SKM-1 treated with dmso at 0.1 percent for 144 hours (cell line): ENCODE measurements around the gene ZNF425.
"Not testable (repeated sequence)": the region's sequence is repeated elsewhere in the genome, so short reads cannot be mapped to it uniquely, and the experiment has no call there.

ENCODE experiments used
- DNase-seq: peaks from one replicate; lab custom pipeline; 2025; ENCODE audit not compliant: unreplicated experiment; lab: John Stamatoyannopoulos, UW

ZNF425 gene, protein sequence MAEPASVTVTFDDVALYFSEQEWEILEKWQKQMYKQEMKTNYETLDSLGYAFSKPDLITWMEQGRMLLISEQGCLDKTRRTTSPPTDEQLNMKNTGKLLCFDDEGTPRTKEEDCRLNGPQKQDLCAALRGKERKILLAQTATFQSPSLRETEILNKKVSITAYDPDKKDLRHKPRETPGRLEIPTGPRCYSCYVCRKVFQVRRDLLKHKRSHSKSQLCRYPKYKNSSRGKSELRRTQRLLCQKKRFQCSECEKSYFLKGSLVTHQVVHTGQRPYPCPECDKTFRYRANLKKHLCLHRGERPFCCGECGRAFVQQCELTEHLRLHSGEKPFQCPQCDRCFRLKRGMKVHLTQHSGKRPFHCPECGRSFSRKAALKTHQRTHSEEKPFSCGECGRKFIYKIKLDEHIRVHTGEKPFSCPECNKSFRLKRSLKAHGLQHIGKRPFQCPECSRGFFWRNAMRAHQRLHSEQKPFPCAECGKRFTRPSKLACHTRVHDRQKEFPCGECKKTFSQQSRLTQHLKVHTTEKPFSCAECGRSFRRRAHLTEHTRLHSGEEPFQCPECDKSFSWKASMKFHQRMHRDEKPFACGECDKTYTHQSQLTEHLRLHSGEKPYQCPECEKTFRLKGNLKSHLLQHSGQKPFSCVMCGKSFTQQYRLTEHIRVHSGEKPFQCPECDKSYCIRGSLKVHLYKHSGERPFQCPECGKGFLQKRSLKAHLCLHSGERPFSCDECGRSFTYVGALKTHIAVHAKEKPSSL

DNA sequence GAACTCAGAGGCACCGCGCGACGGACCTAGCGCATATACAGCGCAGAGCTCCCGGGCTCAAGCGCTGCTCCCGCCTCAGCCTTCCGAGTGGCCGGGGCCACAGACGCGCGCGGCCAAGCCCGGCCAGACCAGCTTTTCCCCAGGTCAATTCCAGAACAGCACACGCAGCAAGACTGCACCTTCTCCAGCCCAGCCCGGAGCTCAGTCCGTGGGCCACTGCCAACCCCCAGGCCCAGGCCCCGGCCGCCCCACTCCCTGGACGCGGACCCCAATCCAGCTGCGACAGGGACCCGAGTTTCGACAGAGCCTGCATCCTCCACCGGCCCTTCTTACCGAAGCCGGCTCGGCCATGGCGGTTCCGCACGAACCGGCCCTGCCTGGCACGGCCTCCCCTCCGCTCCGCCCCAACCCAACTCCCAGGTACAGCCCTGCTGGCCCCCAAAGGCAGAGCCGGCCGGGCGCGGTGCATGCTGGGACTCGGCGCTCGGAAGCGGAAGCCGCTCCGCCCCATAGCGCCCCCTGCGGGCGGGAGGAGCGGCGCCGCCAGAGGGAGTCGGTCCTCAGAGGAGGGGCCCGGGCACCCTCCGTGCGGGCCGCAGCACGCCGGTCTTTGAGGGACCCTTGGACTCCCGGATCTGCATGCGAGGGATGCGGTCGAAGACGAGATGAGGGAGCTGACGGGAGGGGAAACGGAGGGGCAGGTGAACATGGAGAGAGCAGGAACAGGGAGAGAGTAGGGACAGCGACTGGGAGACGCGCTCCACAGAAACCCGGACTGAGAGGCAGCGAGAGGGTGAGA is at the start of gene ZNF425:
TSS of gene ZNF425 (minus strand) at position 462 of the 799 bp plus-strand sequence. CDS start at position 351, 111 bp downstream.
- peak; percentile 47 for DNase-seq

DNA sequence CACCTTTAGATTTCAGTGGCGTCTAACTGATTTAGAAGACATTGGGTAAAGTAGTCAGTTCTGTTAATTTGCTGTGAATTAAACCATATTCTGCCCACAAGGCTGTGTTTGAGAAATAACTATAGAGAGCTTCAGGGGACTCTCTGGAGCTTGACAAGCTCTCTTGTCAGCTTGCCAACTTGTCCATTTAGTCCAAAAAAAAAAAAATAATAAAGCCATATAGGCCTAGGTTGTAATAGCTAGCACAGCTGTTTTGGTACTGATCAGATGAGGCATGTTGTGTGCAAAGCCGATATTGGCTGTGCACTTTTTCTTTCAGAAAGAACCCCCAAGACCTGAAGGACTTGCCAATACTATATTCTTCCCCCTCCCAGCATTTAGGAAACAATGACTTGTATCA is 49.0 kb upstream of the ZNF425 start:
- DNase-seq, result no peak

DNA sequence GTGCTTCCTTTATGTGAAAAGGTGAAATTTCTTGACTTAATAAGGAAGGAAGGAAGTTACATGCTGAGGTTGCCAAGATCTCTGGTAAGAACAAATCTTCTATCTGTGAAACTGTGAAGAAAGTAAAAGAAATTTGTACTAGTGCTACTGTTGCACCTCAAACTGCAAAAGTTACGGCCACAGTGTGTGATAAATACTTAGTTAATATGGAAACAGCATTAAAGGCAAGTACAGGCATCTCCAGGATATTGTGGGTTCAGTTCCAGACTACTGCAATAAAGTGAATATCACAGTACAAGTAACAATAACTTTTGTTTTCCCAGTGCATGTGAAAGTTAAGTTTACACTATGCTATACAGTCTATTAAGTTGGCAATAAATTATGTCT is 46.4 kb upstream of the ZNF425 start:
- no peak for DNase-seq

DNA sequence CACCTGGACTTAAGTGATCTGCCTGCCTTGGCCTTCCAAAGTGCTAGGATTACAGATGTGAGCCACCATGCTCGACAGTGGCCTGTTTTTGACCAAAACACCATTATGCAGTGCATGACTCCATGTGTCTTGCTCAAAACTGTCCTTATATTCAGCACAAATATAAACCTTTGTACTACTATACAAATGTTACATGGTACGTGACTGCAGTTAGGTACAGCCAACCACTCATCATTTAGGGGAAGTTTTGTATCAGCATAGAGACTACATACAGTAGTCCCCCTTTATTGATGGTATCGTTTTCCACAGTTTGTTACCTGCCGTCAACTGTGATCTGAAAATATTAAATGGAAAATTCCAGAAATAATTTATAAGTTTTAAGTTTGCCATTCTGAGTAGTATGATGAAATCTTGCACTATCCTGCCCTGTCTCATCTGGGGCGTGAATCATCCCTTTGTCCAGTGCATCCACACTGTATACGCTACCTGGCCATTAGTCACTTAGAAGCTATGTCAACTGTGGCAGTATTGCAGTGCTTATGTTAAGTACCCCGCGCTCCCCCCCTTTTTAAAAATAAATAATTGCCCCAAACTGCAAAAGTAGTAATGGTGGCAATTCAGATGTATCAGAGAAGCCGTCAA is 45.9 kb upstream of the ZNF425 start:
- DNase-seq, result no peak

- no peak for DNase-seq
These were observed 40.7 kb upstream of the ZNF425 start for GRCh38 chr7:149166630-149167352.

- no peak for DNase-seq
These were observed 40.0 kb upstream of the ZNF425 start for GRCh38 chr7:149166142-149166541.

- DNase-seq, result no peak
These were observed 35.2 kb upstream of the ZNF425 start for GRCh38 chr7:149161241-149161848.

- no peak for DNase-seq
These were observed 30.8 kb upstream of the ZNF425 start for GRCh38 chr7:149156898-149157297.

- DNase-seq, result no peak
These were observed 27.9 kb upstream of the ZNF425 start for GRCh38 chr7:149154056-149154455.

- DNase-seq, result no peak
These were observed 27.2 kb upstream of the ZNF425 start for GRCh38 chr7:149153346-149153745.

GRCh38 chr7:149150981-149151380 is 24.9 kb upstream of the ZNF425 start:
- DNase-seq, result no peak

GRCh38 chr7:149147752-149148653 is 21.9 kb upstream of the ZNF425 start:
- no peak for DNase-seq

DNA sequence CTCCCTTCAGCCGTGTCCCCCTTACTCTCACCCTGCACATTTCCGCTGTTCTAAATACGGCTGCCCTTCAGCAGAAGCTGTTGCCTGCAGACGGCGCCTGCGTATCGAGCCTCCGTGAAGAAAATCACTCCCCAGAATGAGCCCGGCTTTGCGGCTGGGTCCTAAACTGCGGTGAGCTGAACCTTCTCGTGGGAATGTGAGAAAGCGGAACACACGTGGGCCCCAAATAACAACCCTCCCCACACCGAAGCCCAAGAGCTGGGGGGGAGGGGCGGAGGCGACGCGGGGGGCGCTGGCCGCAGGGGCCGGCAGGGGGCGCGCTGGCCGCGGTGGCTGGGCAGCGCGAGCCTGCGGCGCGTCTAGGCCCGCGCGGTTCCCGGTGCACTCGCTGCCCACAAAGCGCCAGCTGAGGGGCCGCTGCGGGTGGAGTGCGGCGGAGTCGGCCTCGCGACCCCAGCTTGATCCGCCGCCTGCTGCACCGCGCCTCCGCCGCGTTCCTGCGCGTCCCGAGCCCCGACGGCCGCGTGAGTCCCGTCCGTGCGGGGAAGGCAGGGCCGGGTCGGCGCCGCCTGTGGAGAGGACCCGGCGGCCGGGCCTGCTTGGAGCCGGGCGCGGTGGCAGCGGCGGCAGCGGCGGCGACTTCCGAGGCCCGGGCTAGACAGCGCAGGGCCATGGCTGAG is 21.1 kb upstream of the ZNF425 start, which contains the start of gene ZNF398:
TSS of gene ZNF398 (plus strand) at position 382 of the 680 bp plus-strand sequence. CDS start at position 672, 290 bp downstream.
- DNase-seq, result peak; percentile 65

- no peak for DNase-seq
These were observed 19.1 kb upstream of the ZNF425 start for GRCh38 chr7:149145031-149145845.

GRCh38 chr7:149144436-149144922 is 18.4 kb upstream of the ZNF425 start:
- not testable (repeated sequence) for DNase-seq

GRCh38 chr7:149141893-149142292 is 15.8 kb upstream of the ZNF425 start:
- no peak for DNase-seq

GRCh38 chr7:149140831-149141230 is 14.7 kb upstream of the ZNF425 start:
- no peak for DNase-seq
